HG02970 (cell line): ENCODE results near the gene ZNF777.
"Not testable (repeated sequence)": the region's sequence is repeated elsewhere in the genome, so short reads cannot be mapped to it uniquely, and the experiment has no call there.

Source experiments
- ATAC-seq: cut with Tn5 transposase; IDR thresholded peaks from one replicate; pipeline ENCODE4 v1.9.1; 2021; ENCODE audit warnings: mild to moderate bottlenecking, moderate library complexity, moderate number of reproducible peaks; ENCODE audit not compliant: unreplicated experiment, low FRiP score

ZNF777 gene

GRCh38 chr7:149455175-149455950 lies 5.5 kb downstream of the ZNF777 start:
- ATAC-seq, result no peak

- no peak for ATAC-seq
These were observed 6.1 kb downstream of the ZNF777 start for GRCh38 chr7:149454750-149455149.

- ATAC-seq, result no peak
These were observed 6.9 kb downstream of the ZNF777 start for GRCh38 chr7:149454006-149454405.

DNA sequence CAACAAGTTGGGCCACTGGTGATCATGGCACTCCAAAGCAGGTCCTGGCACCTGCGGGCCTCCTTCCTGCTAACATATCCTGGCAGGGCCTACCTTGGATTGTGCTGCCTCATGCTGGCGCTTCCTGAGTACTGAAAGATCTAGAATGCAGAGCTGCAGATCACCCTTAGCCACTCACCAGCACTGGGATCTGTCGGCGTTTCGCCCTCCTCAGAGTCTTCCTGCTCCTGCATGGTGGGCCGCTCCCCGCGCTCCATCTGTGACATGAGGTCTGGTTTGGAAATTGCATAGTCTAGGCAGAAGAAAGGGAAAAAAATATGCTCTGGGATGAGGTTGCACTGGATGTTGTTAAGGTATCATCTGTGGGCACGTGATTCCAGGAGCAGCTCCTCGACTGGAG lies 10.0 kb downstream of the ZNF777 start:
- ATAC-seq, result no peak

DNA sequence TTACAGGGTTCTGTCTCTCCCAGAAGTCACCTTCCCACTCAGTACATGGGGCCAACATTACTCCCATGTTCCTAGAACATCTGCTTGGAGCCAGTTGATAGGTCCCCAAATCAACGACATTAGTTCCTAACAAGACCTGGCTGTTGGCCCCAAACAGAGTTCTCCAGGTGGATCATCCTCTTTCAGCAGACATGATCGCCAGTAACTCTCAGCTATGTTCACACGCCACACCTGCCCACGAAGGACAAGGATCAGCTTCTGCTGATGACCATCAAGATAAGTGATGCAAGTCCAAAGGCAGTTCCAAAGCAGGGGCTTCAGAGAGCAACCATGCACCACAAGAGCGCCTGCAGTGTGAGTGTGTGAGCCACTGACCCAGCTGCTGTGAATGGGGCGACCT lies 11.0 kb downstream of the ZNF777 start:
- ATAC-seq, result no peak

- no peak for ATAC-seq
These were observed 11.9 kb downstream of the ZNF777 start for GRCh38 chr7:149448961-149449360.

GRCh38 chr7:149446026-149446425 lies 14.8 kb downstream of the ZNF777 start:
- ATAC-seq, result not testable (repeated sequence)

GRCh38 chr7:149444287-149444686 lies 16.6 kb downstream of the ZNF777 start:
- no peak for ATAC-seq

DNA sequence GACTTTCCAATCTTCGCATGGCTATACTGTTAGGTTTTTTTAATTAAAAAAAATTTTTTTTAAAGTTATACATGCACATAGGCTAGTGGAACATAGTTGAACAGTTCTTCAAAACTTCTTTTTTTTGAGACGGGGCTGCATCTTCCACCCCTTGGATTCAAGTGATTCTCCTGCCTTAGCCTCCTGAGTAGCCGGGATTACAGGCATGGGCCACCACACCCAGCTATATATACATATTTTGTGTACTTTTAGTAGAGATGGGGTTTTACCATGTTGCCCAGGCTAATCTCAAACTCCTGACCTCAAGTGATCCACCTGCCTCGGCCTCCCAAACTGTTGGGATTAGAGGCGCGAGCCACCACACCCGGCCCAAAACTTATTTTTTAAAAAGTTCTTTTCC lies 17.3 kb downstream of the ZNF777 start:
- ATAC-seq, result no peak

GRCh38 chr7:149442924-149443323 lies 17.9 kb downstream of the ZNF777 start:
- ATAC-seq, result no peak

- ATAC-seq, result no peak
These were observed 20.6 kb downstream of the ZNF777 start for GRCh38 chr7:149440222-149440621.

- ATAC-seq, result no peak
These were observed 24.5 kb downstream of the ZNF777 start for GRCh38 chr7:149436358-149436757.

DNA sequence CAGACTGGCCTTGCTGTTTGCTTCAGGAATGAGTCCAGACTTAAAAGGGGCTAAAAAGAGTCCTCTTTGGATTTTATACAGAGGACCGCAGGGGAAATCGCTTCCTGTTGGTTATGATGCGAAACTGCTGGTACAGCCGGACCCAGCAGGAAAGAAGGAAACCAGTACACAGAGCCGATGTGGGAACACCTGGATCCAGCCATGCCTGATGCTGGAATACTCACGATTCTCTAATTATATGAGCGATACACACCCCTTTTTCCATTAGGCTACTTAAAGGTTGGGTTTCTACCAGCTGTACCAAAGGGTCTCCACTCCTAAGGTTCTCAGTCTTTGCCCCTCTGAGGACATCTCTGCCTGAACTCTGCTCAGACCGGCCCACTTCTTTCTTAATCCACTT lies 27.7 kb downstream of the ZNF777 start:
- no peak for ATAC-seq

DNA sequence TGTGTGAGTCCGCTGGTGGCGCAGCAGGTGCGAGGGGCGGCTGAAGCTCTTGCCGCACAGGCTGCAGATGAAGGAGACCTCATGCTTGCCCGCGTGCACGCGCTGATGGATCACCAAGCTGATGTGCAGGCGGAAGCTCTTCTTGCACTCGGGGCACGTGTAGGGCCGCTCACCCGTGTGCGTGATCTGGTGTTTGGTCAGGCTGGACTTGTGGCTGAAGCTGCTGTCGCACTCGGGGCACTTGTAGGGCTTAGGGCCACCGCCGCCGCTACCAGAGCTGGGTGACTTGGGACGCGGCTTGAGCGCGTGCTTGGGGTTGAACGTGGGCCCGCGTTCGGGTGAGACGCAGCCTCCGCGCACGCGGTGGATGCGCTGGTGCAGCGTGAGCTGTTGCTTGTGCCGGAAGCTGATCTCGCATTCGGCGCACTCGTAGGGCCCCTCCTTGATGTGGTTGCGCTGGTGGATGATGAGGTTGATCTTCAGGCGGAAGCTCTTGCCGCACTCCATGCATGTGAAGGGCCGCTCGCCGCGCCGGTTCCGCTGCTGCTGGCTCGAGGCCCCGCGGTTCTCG lies 28.7 kb downstream of the ZNF777 start:
- no peak for ATAC-seq

DNA sequence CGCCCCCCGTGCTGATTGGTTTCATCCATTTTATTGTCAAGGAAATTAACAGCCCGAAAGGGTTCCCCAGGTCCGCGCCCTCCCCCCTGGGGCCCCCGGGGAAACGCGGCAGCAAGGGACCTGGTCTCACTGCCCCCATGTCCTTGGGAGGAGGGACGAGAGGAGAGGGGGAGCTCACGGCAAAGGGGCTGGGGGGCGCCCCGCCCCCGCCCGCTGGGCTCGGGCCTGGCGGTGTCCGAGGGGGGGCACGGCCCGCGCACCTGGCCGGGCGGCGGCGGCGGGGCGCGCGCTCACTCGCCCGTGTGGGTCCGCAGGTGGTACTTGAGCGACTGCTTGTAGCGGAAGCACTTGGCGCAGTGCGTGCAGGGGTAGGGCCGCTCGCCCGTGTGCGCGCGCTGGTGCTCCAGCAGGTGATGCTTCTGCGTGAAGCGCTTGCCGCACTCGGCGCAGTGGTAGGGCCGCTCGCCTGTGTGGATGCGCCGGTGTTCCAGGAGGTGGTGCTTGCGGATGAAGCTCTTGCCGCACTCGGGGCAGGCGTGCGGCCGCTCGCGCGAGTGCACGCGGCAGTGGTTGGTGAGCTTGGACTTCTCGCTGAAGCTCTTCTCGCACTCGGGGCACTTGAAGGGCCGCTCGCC lies 29.3 kb downstream of the ZNF777 start:
- no peak for ATAC-seq

GRCh38 chr7:149430192-149430591 lies 30.7 kb downstream of the ZNF777 start:
- ATAC-seq, result no peak

DNA sequence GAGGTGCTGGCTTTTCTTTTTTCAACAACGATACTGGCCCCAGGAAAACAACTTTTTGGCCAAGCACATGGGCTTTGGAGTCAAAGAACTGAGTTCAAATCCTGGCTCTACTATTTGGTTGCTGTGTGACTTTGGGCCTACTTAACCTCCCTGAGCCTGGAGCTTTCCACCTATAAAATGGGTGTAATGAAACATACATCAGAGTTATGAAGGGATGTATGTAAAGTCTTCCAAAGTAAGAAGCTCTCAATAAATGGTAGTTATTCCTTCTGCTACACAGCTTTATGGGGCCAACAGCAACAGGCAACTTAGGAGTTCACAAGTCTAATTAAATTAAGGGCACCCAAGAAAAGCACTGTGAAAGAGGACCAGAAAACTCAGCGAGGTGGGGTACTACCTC lies 33.0 kb downstream of the ZNF777 start:
- no peak for ATAC-seq

DNA sequence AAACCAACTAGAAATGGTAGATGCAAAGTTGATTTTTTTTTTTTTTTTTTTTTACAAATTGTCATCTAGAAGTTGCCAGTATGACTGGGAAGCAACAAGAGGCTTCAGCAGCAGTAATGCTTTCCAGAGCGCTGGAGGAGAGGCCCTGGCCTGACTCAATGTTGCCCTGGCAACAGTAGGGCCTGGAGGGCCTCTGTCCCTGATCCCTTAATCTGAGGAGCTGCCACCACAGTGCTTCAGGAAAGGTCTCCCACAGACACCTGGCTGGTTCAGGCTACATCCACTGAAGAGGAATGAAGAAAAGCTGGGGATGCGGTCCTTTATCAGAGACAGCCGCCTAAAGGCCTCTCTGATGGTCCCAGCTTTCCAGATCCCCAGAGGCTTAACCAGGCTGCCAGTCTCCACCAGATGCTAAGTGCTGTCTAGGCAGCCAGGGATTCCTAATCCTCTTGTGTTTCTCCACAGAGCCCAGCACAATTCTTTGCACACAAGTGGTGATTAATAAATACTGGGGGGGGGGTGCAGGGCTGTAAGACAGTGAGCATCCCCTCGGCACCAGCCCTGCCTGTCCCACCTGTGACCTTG lies 33.7 kb downstream of the ZNF777 start:
- ATAC-seq, result no peak

DNA sequence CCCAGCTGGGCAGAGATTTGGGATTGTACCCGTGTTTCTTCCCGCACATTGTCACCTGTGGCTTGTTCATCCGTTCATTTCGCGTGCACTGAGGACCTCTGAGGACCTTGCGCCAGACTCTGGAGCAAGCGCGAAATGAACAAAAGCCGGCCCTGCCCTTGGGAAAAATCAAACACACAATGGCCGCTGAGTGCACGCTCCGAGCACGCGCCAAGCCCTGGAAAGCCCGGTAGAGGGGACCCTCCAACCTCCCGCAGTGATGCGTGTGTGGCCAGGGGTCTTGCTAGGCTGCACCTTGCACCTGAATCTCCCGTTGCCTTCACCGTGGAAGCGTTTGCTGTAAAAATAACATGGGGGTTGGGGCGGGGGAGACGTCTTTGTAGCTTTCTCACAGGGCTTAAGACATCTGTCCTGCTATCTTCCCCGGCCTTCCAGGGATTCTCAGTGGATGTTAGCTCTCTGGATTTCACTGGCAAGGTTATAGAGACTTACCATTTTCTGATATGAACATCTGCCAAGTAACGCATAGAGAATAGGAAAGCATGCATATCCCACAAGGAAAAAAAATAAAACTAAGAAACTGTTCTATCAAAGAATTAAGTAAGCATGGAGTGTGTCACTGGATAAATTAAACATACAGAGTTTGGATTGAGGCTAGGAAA lies 37.3 kb downstream of the ZNF777 start:
- ATAC-seq, result no peak

DNA sequence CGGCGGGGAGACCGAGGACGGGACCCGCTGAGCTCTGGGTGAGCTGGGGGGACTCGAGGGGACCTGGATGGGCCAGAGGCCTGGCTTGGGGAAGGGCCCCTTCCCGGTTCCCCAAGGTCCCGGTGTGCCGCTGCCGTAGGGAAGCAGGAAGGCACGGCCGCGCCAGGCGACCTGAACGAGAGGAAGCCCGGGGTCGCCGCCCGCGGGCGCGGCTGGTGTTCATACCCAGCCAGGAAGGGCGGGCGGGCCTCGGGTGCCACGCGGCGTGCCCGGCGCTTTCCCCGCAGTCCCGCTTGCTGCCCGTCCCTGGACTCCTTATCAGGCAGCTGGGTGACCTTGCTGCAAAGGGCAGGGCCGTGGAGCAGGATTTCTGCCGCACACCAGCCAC lies 38.0 kb downstream of the ZNF777 start:
- ATAC-seq, result peak; percentile 4
